ENCODE data around the gene HERPUD1. TPM values are rescaled to one million over a fixed set of nuclear protein-coding genes. Genes with fewer than 3 reads are reported as not detected.
A peak's percentile ranks its signal among the peaks of the same experiment; 100 is the strongest.

Gene HERPUD1
- total RNA-seq, 1 donor = 190 TPM

GRCh38 chr16:56914896-56915295 is 17.0 kb upstream of the HERPUD1 start:
- Histone ChIP-seq H3K79me2 (ENCODE audit: insufficient read depth, low read length) (no peaks in the 10 kb centered on the region), H3K27ac (ENCODE audit: low read depth, low read length) (peak overlapping the region; percentile 32), H4K20me1 (ENCODE audit: insufficient read depth, low read length) (no peaks in the 10 kb centered on the region), H3K4me2 (ENCODE audit: insufficient read depth, low read length) (peak overlapping the region; percentile 54), H3K4me3 (ENCODE audit: insufficient read depth, low read length) (no peak overlapping the region), H3K4me1 (ENCODE audit: insufficient read depth, low read length) (peaks cover 75% of the 10 kb centered on the region), H3K27me3 (ENCODE audit: insufficient read depth, low read length) (peaks cover 1% of the 10 kb centered on the region), H3K9me3 (ENCODE audit: low read depth, low read length) (no peaks in the 10 kb centered on the region), H3K36me3 (ENCODE audit: insufficient read depth, low read length) (no peaks in the 10 kb centered on the region), H2AFZ (ENCODE audit: low read length) (no peak overlapping the region)
- no peak for TF ChIP-seq CTCF (IDR thresholded peaks at IDR 0.05; ENCODE audit: extremely low read depth, low read depth, low read length)
- DNase-seq (ENCODE audit: insufficient read length, low spot score, missing footprints) = no peak

- H3K79me2 ChIP-seq (ENCODE audit: insufficient read depth, low read length) = no peaks in the 10 kb centered on the region
- H4K20me1 ChIP-seq (ENCODE audit: insufficient read depth, low read length) = no peaks in the 10 kb centered on the region
- H3K4me2 ChIP-seq (ENCODE audit: insufficient read depth, low read length) = peak overlapping the region; percentile 54
- no peak overlapping the region for H3K4me3 ChIP-seq (ENCODE audit: insufficient read depth, low read length)
- peak; percentile 90 for DNase-seq (ENCODE audit: insufficient read length, low spot score, missing footprints)
- no peaks in the 10 kb centered on the region for H3K9me3 ChIP-seq (ENCODE audit: low read depth, low read length)
- H3K4me1 ChIP-seq (ENCODE audit: insufficient read depth, low read length) = peaks cover 69% of the 10 kb centered on the region
- H3K27ac ChIP-seq (ENCODE audit: low read depth, low read length) = peak overlapping the region; percentile 32
- TF ChIP-seq CTCF (IDR thresholded peaks at IDR 0.05; ENCODE audit: extremely low read depth, low read depth, low read length) = no peak
- no peaks in the 10 kb centered on the region for H3K36me3 ChIP-seq (ENCODE audit: insufficient read depth, low read length)
- H3K27me3 ChIP-seq (ENCODE audit: insufficient read depth, low read length) = peaks cover 5% of the 10 kb centered on the region
- H2AFZ ChIP-seq (ENCODE audit: low read length) = peak overlapping the region; percentile 63
Observed at GRCh38 chr16:56915336-56916119, 16.4 kb upstream of the HERPUD1 start.

GRCh38 chr16:56916571-56917403 is 15.2 kb upstream of the HERPUD1 start:
- Histone ChIP-seq H3K9me3 (ENCODE audit: low read depth, low read length) (no peaks in the 10 kb centered on the region), H3K36me3 (ENCODE audit: insufficient read depth, low read length) (no peaks in the 10 kb centered on the region), H2AFZ (ENCODE audit: low read length) (no peak overlapping the region), H3K79me2 (ENCODE audit: insufficient read depth, low read length) (no peaks in the 10 kb centered on the region), H3K4me2 (ENCODE audit: insufficient read depth, low read length) (no peak overlapping the region), H3K4me1 (ENCODE audit: insufficient read depth, low read length) (peaks cover 57% of the 10 kb centered on the region), H3K27ac (ENCODE audit: low read depth, low read length) (no peak overlapping the region), H3K4me3 (ENCODE audit: insufficient read depth, low read length) (no peak overlapping the region), H3K27me3 (ENCODE audit: insufficient read depth, low read length) (peaks cover 5% of the 10 kb centered on the region), H4K20me1 (ENCODE audit: insufficient read depth, low read length) (no peaks in the 10 kb centered on the region)
- no peak for TF ChIP-seq CTCF (IDR thresholded peaks at IDR 0.05; ENCODE audit: extremely low read depth, low read depth, low read length)
- peak; percentile 87 for DNase-seq (ENCODE audit: insufficient read length, low spot score, missing footprints)

All from osteoblast (primary cell).